ENCODE data around the gene ILK.

DNA sequence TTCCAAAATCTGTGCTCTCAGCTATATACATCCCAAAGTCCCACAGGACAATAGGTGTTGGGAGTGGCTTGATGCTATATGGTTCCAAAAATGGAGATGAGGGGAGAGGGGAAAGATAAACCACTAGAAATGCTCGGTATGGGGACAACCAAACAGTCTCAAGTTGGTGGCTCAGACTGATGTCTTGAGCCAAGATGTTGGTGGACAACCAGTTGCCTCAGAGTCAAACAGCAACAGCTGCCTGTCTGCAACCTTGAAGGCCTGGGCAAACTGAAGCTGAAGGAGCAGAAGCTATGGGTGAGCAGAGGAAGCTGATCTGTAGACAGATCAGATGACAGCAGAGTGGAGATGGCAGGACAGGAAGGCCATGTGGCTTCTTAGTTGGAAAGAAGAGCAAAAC lies 4.1 kb upstream of the ILK start:
- TF ChIP-seq POLR2AphosphoS5 (IDR thresholded peaks at IDR 0.05; ENCODE audit: borderline replicate concordance, low read depth, low read length) (no peak), EZH2 (IDR thresholded peaks at IDR 0.05) (no peak), FOXP2 (optimal IDR thresholded peaks at IDR 0.05; ENCODE audit: control extremely low read depth, extremely low read length, insufficient read depth) (no peak)

Data from SK-N-MC (cell line).